HCT116 (cell line): ENCODE measurements around the gene ALLC. TPM values are rescaled to one million over a fixed set of nuclear protein-coding genes. Genes with fewer than 3 reads are reported as not detected.

Experiments used
- ATAC-seq: fragments of 200-7000 bp; cut with Tn5 transposase; 2 replicates; pipeline ENCODE4 v1.9.1; 2020; ENCODE audit warnings: mild to moderate bottlenecking, moderate library complexity
- BruUV-seq: library from RNA; stranded (reverse); fragments of 400-500 nt; replicated peaks from 2 replicates; lab custom pipeline; 2021; lab: Mats Ljungman, UMichigan
- CTCF ChIA-PET: fragments of 300-600 bp; sonication (Branson Sonifier 250); formaldehyde crosslinking; loops from one replicate; lab custom pipeline; 2021; ENCODE audit warnings: antibody characterized with exemption; lab: Charles Lee
- POLR2A ChIA-PET: fragments of 300-600, 350-600 bp; sonication (Branson Sonifier 250); formaldehyde crosslinking; loops from one replicate; lab custom pipeline; 2021; ENCODE audit warnings: antibody characterized with exemption; lab: Charles Lee
- RAD21 ChIA-PET, 2 experiments: fragments of 300-600 bp; sonication (Branson Sonifier 250); formaldehyde crosslinking; loops; one replicate each; lab custom pipeline; 2023; ENCODE audit warnings: low total read pairs in 2 of 2; ENCODE audit not compliant: uncharacterized antibody in 2 of 2, unreplicated experiment in 2 of 2, low non-redundant PET in 1 of 2; lab: Charles Lee
- DNase-seq: peaks from one replicate; pipeline ENCODE4 v3.0.0-alpha.2; 2010; ENCODE audit warnings: low read depth, low spot score
- H2AFZ ChIP-seq: fragments of 200-600 bp; shearing (Covaris generic), sonication (generic); 2 replicates; pipeline ENCODE4 v1.6.1; 2017; ENCODE audit warnings: low read depth, mixed run types, mixed read lengths, antibody characterized with exemption, low read length; ENCODE audit not compliant: poor library complexity, severe bottlenecking
- H3K27ac ChIP-seq: 2 replicates; pipeline ENCODE4 v1.5.1; 2012; ENCODE audit warnings: low read depth, low read length
- H3K27me3 ChIP-seq: fragments of 200-600 bp; sonication (generic); 2 replicates; pipeline ENCODE4 v1.6.1; 2016; ENCODE audit warnings: mixed run types, low read length, mixed read lengths; ENCODE audit not compliant: insufficient read depth
- H3K36me3 ChIP-seq, 2 experiments: fragments of 200-500 bp in 1 of 2; fragments of 200-600 bp in 1 of 2; sonication (Bioruptor generic) in 1 of 2; sonication (generic) in 1 of 2; 2 replicates each; pipeline versions ENCODE4 v1.5.1 to v1.6.1; 2014 to 2016; ENCODE audit warnings: low read length in 2 of 2, inconsistent platforms in 1 of 2, mixed read lengths in 1 of 2, mixed run types in 1 of 2; ENCODE audit not compliant: insufficient read depth in 2 of 2, control insufficient read depth in 1 of 2
- H3K4me1 ChIP-seq, 2 experiments: fragments of 200-600 bp in 1 of 2; sonication (generic) in 1 of 2; 2 replicates each; pipeline versions ENCODE4 v1.5.1 to v1.6.1; 2012 to 2017; ENCODE audit warnings: low read length in 2 of 2, inconsistent platforms in 1 of 2, mild to moderate bottlenecking in 1 of 2, mixed read lengths in 1 of 2, mixed run types in 1 of 2, moderate library complexity in 1 of 2; ENCODE audit not compliant: insufficient read depth in 2 of 2, control insufficient read depth in 1 of 2
- H3K4me2 ChIP-seq: fragments of 200-600 bp; sonication (generic); 2 replicates; pipeline ENCODE4 v1.6.1; 2017; ENCODE audit warnings: mixed run types, low read length, mixed read lengths
- H3K4me3 ChIP-seq, 2 experiments: fragments of 200-600 bp in 1 of 2; sonication (generic) in 1 of 2; replicated peaks in 1 of 2; 2 replicates each; pipeline ENCODE4 v1.5.1; 2011 to 2016; ENCODE audit warnings: low read length in 2 of 2, control low read depth in 1 of 2, low read depth in 1 of 2, mild to moderate bottlenecking in 1 of 2, mixed read lengths in 1 of 2, mixed run types in 1 of 2
- H3K79me2 ChIP-seq: fragments of 200-600 bp; sonication (generic); 2 replicates; pipeline ENCODE4 v1.6.1; 2017; ENCODE audit warnings: mild to moderate bottlenecking, mixed run types, low read length, moderate library complexity, mixed read lengths; ENCODE audit not compliant: insufficient read depth
- H3K9ac ChIP-seq: fragments of 200-600 bp; sonication (generic); 2 replicates; pipeline ENCODE4 v1.6.1; 2016; ENCODE audit warnings: low read length, mixed read lengths
- H3K9me2 ChIP-seq: fragments of 200-600 bp; sonication (generic), shearing (Covaris generic); 2 replicates; pipeline ENCODE4 v1.6.1; 2017; ENCODE audit warnings: mixed run types, mild to moderate bottlenecking, moderate library complexity; ENCODE audit not compliant: insufficient read depth
- H3K9me3 ChIP-seq, 2 experiments: fragments of 200-500 bp in 1 of 2; fragments of 200-600 bp in 1 of 2; sonication (Bioruptor generic) in 1 of 2; sonication (generic) in 1 of 2; 2 replicates each; pipeline ENCODE4 v1.6.1; 2014 to 2017; ENCODE audit warnings: low read length in 2 of 2, mixed read lengths in 2 of 2, inconsistent platforms in 1 of 2, low read depth in 1 of 2, mild to moderate bottlenecking in 1 of 2, mixed run types in 1 of 2, moderate library complexity in 1 of 2; ENCODE audit not compliant: control insufficient read depth in 1 of 2, insufficient read depth in 1 of 2
- H4K20me1 ChIP-seq: fragments of 200-600 bp; sonication (generic), shearing (Covaris generic); 2 replicates; pipeline ENCODE4 v1.6.1; 2017; ENCODE audit warnings: mixed run types, mild to moderate bottlenecking, moderate library complexity; ENCODE audit not compliant: insufficient read depth
- EGR1 ChIP-seq: IDR thresholded peaks from 2 replicates; pipeline ENCODE4 v1.6.1; 2012; ENCODE audit warnings: low read depth
- RAD21 ChIP-seq: IDR thresholded peaks from 2 replicates; pipeline ENCODE4 v1.6.1; 2012; ENCODE audit warnings: low read depth, mild to moderate bottlenecking
- TCF7L2 ChIP-seq: IDR thresholded peaks from 2 replicates; pipeline ENCODE4 v1.7.0; 2011; ENCODE audit warnings: borderline replicate concordance, inconsistent platforms; ENCODE audit not compliant: insufficient read depth, insufficient read length; ENCODE audit errors: extremely low read depth
- intact Hi-C: fragments of 100-400 bp; cut with micrococcal nuclease; formaldehyde crosslinking; loops from 2 replicates; pipeline ENCODE4 v1.10.0; 2022
- total RNA-seq: library from RNA; stranded (reverse); gene quantifications from one replicate; pipeline ENCODE4 v1.2.1, GENCODE V29; 2021; ENCODE audit not compliant: unreplicated experiment
- TF ChIP-seq, protein P1 (sequence below), 3 experiments: fragments of 200-600 bp in 1 of 3; sonication (generic) in 1 of 3; IDR thresholded peaks in 2 of 3; conservative IDR thresholded peaks in 1 of 3; 2 replicates each; pipeline ENCODE4 v1.5.1; 2012 to 2017; ENCODE audit warnings: low read depth in 2 of 3, low read length in 2 of 3, antibody characterized with exemption in 1 of 3, borderline replicate concordance in 1 of 3, control low read depth in 1 of 3, mild to moderate bottlenecking in 1 of 3, mixed read lengths in 1 of 3, mixed run types in 1 of 3, moderate library complexity in 1 of 3; ENCODE audit not compliant: insufficient read depth in 1 of 3

The ALLC gene
- total RNA-seq, 1 experiment from 2014 or later, result not detected

DNA sequence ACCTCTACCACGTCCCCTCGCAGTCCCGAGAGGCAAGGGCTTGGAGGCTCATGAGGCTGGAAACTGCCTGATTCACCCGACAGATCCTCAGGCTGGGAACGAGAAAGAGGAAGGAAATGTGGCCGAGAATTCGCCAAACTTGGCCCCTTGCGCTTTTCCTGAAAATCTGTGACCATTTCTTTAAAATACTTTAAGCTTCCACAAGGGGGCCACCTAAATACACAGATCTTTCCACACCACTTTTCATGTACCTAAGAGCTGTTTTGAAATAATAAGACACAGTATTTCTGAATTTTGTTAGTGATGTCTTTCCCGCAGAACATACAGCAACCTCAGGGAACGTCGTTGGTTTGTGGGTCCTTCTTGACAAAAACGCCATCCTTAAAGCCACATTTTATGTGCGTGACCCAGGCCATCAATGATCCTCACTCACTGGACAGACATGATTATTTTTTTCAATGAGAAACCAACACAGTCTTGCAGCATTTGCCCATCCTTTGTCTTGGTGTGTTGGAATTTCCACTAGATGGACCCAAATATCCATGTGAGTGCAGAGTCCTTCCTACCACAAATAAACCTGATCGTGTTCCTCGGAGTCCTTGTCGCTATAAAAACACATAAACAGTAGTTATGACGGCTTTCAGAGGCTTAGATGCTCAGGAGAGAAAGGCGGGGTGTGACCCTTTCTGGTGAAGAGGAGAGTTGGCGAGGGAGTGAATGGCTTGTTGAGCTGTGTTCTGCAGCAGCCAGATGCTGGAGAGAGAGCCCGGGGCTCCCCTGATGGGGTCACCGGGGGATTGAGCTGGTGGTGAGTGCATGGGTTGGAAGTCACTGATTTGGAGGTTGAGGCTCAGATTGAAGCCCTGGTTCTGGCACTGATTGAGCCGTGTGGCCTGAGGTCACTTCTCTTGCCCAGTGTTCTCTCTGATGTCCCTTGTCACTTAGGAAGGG lies 70.4 kb downstream of the ALLC start:
- Histone ChIP-seq H2AFZ (no peak overlapping the region), H3K9ac (no peak overlapping the region), H4K20me1 (no peaks in the 10 kb centered on the region), H3K27me3 (peaks cover 13% of the 10 kb centered on the region), H3K27ac (no peak overlapping the region), H3K9me3 (no peaks in the 10 kb centered on the region), H3K79me2 (no peaks in the 10 kb centered on the region), H3K4me2 (peak overlapping the region; percentile 32; the same call in 1 of the 2 replicates), H3K4me3 (no peak overlapping the region), H3K9me2 (no peaks in the 10 kb centered on the region), H3K4me1 (no peaks in the 10 kb centered on the region; a peak in 1 of 4 replicates), H3K36me3 (no peaks in the 10 kb centered on the region)
- no TSS peak for BruUV-seq
- POLR2A ChIA-PET, result interaction anchor here (1.3 kb wide), 1 partner anchor 36 kb away, joined by 5 read pairs; no protein-coding TSS in a partner anchor
- peak; percentile 73 for ATAC-seq
- DNase-seq, result peak; percentile 33
- RAD21 ChIA-PET, result no interaction called here
- TF ChIP-seq, protein P1, sequence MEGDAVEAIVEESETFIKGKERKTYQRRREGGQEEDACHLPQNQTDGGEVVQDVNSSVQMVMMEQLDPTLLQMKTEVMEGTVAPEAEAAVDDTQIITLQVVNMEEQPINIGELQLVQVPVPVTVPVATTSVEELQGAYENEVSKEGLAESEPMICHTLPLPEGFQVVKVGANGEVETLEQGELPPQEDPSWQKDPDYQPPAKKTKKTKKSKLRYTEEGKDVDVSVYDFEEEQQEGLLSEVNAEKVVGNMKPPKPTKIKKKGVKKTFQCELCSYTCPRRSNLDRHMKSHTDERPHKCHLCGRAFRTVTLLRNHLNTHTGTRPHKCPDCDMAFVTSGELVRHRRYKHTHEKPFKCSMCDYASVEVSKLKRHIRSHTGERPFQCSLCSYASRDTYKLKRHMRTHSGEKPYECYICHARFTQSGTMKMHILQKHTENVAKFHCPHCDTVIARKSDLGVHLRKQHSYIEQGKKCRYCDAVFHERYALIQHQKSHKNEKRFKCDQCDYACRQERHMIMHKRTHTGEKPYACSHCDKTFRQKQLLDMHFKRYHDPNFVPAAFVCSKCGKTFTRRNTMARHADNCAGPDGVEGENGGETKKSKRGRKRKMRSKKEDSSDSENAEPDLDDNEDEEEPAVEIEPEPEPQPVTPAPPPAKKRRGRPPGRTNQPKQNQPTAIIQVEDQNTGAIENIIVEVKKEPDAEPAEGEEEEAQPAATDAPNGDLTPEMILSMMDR (IDR thresholded peaks at IDR 0.05 in 2 of 3, conservative IDR thresholded peaks at IDR 0.05 in 1 of 3; ENCODE audit: borderline replicate concordance in 1 of 3, insufficient read depth in 1 of 3, low read depth in 2 of 3, low read length in 2 of 3), result peak; percentile 48 to 67 (median 64); a peak in 4 of 6 replicates
- TF ChIP-seq EGR1 (no peak), TCF7L2 (no peak), RAD21 (peak; percentile 75)
- intact Hi-C loops, result loop anchor here (2.0 kb wide), 2 partner anchors 52 to 98 kb away; no protein-coding TSS in a partner anchor
- CTCF ChIA-PET, result interaction anchor here (0.8 to 3.2 kb wide), 20 partner anchors 8 to 230 kb away, joined by 3 to 34 read pairs (median 4); no protein-coding TSS in a partner anchor
